ENCODE data around the gene TPRN. TPM values are rescaled to one million over a fixed set of nuclear protein-coding genes. Genes with fewer than 3 reads are reported as not detected.

TPRN gene
- total RNA-seq, 2 donors from 2014 or later = 6.4 to 6.8 TPM

GRCh38 chr9:137198051-137198901 lies 2.3 kb downstream of the TPRN start:
- no peak for TF ChIP-seq CTCF (IDR thresholded peaks at IDR 0.05)
- H3K4me1 ChIP-seq = peaks cover 0 to 85% of the 10 kb centered on the region in 2 donors
- no peaks in the 10 kb centered on the region for H3K36me3 ChIP-seq
- no peak for DNase-seq (ENCODE audit: low spot score)
- peak overlapping the region in 1 of 2 donors; percentile 71 for H3K4me3 ChIP-seq
- no peaks in the 10 kb centered on the region for H3K9me3 ChIP-seq
- H3K27ac ChIP-seq = no peak overlapping the region
- no peaks in the 10 kb centered on the region for H3K27me3 ChIP-seq

GRCh38 chr9:137195525-137196220 lies 4.9 kb downstream of the TPRN start:
- no peak for DNase-seq (ENCODE audit: low spot score)
- no peak overlapping the region for H3K4me3 ChIP-seq
- TF ChIP-seq CTCF (IDR thresholded peaks at IDR 0.05) = no peak
- H3K4me1 ChIP-seq = peaks cover 0 to 65% of the 10 kb centered on the region in 2 donors
- H3K9me3 ChIP-seq = no peaks in the 10 kb centered on the region
- peaks cover 4% of the 10 kb centered on the region for H3K36me3 ChIP-seq
- H3K27me3 ChIP-seq = no peaks in the 10 kb centered on the region
- no peak overlapping the region for H3K27ac ChIP-seq

GRCh38 chr9:137194909-137195308 lies 5.6 kb downstream of the TPRN start:
- no peaks in the 10 kb centered on the region for H3K27me3 ChIP-seq
- no peak for DNase-seq (ENCODE audit: low spot score)
- H3K4me3 ChIP-seq = no peak overlapping the region
- no peaks in the 10 kb centered on the region for H3K9me3 ChIP-seq
- peaks cover 0 to 72% of the 10 kb centered on the region in 2 donors for H3K4me1 ChIP-seq
- peaks cover 12% of the 10 kb centered on the region for H3K36me3 ChIP-seq
- TF ChIP-seq CTCF (IDR thresholded peaks at IDR 0.05) = no peak
- peak overlapping the region in 1 of 2 donors; percentile 31 for H3K27ac ChIP-seq

- Histone ChIP-seq H3K9me3 (no peaks in the 10 kb centered on the region), H3K4me1 (peaks cover 0 to 72% of the 10 kb centered on the region in 2 donors), H3K27ac (peak overlapping the region in 1 of 2 donors; percentile 31), H3K27me3 (no peaks in the 10 kb centered on the region), H3K36me3 (peaks cover 13% of the 10 kb centered on the region), H3K4me3 (no peak overlapping the region)
- TF ChIP-seq CTCF (IDR thresholded peaks at IDR 0.05) = no peak
- no peak for DNase-seq (ENCODE audit: low spot score)
These were observed 6.2 kb downstream of the TPRN start for GRCh38 chr9:137194388-137194787.

- peaks cover 0 to 69% of the 10 kb centered on the region in 2 donors for H3K4me1 ChIP-seq
- H3K27ac ChIP-seq = peak overlapping the region in 1 of 2 donors; percentile 17
- TF ChIP-seq CTCF (IDR thresholded peaks at IDR 0.05) = no peak
- DNase-seq (ENCODE audit: low spot score) = no peak
- H3K9me3 ChIP-seq = no peaks in the 10 kb centered on the region
- no peaks in the 10 kb centered on the region for H3K27me3 ChIP-seq
- no peak overlapping the region for H3K4me3 ChIP-seq
- peaks cover 13% of the 10 kb centered on the region for H3K36me3 ChIP-seq
These were observed 6.8 kb downstream of the TPRN start for GRCh38 chr9:137193771-137194170.
